Transverse colon (tissue), 4 donors: ENCODE results near the gene FOXA1. TPM values are rescaled to one million over a fixed set of nuclear protein-coding genes. Genes with fewer than 3 reads are reported as not detected.
A peak's percentile ranks its signal among the peaks of the same experiment; 100 is the strongest.

Source experiments
- DNase-seq: peaks from one replicate; pipeline ENCODE4 v3.0.0-alpha.2; 2019
- H3K27ac ChIP-seq, 4 donors: fragments of 200-600 bp; sonication (generic); 2 replicates each; pipeline ENCODE4 v1.5.1; 2016 to 2018; ENCODE audit warnings: inconsistent platforms in 4 of 4
- H3K27me3 ChIP-seq: fragments of 200-600 bp; sonication (generic); 2 replicates; pipeline ENCODE4 v1.5.1; 2017; ENCODE audit warnings: inconsistent platforms
- H3K36me3 ChIP-seq, 4 donors: fragments of 200-600 bp; sonication (generic); 2 replicates each; pipeline ENCODE4 v1.5.1; 2017 to 2019; ENCODE audit warnings: inconsistent platforms in 4 of 4
- H3K4me1 ChIP-seq, 4 donors: fragments of 200-600 bp; sonication (generic); 2 replicates each; pipeline ENCODE4 v1.5.1; 2017 to 2020; ENCODE audit warnings: inconsistent platforms in 4 of 4
- H3K4me3 ChIP-seq, 4 donors: fragments of 200-600 bp; sonication (generic); 1 replicate in 1 of 4; 2 replicates in 3 of 4; pipeline versions ENCODE4 v1.5.1 to v1.6.1; 2017 to 2019; ENCODE audit warnings: inconsistent platforms in 4 of 4
- H3K9me3 ChIP-seq, 2 donors: fragments of 200-600 bp; sonication (generic); 2 replicates each; pipeline ENCODE4 v1.5.1; 2017 to 2019; ENCODE audit warnings: inconsistent platforms in 2 of 2
- CTCF ChIP-seq, 5 experiments: fragments of 200-600 bp in 3 of 5; fragments of 450-650 bp in 2 of 5; sonication (generic) in 3 of 5; IDR thresholded peaks; 1 replicate in 2 of 5; 2 replicates in 3 of 5; pipeline ENCODE4 v1.5.1; 2016 to 2017; ENCODE audit warnings: antibody characterized with exemption in 5 of 5, inconsistent platforms in 3 of 5, mild to moderate bottlenecking in 2 of 5, moderate library complexity in 1 of 5
- EP300 ChIP-seq: sonication (generic); formaldehyde crosslinking; IDR thresholded peaks from one replicate; pipeline ENCODE4 v1.6.1; 2017; ENCODE audit warnings: antibody characterized with exemption, low read depth
- POLR2A ChIP-seq: fragments of 450-650 bp; IDR thresholded peaks from one replicate; pipeline ENCODE4 v1.6.1; 2016; ENCODE audit warnings: antibody characterized with exemption, mild to moderate bottlenecking, moderate library complexity
- POLR2AphosphoS5 ChIP-seq, 3 donors: sonication (generic); formaldehyde crosslinking; IDR thresholded peaks; one replicate each; pipeline ENCODE4 v1.6.1; 2016; ENCODE audit warnings: antibody characterized with exemption in 3 of 3
- WGBS, 2 donors: methylation state at CpG; one replicate each; pipeline ENCODE4 v1.1.5; 2018; ENCODE audit warnings: low coverage in 1 of 2; 5-methylcytosine and 5-hydroxymethylcytosine counted together
- in situ Hi-C, 4 donors: fragments of 200-750 bp; cut with MboI; loops; one replicate each; pipeline versions ENCODE4 v1.15.0 to v1.15.1; 2017; ENCODE audit warnings: low sequenced_read_pairs in 3 of 4, low pct_ligation_motif_present in 1 of 4, low pct_unique_long_range_greater_than_20kb in 1 of 4
- intact Hi-C: fragments of 100-400 bp; cut with DNase I; formaldehyde crosslinking; loops from one replicate; pipeline ENCODE4 v1.15.1; 2023; ENCODE audit warnings: low total_unique reads
- total RNA-seq, 4 donors: library from RNA; depleted of rRNA; stranded (reverse); fragments of >200 nt; gene quantifications; one replicate each; pipeline ENCODE4 v1.1.0, GENCODE V29; 2016

The FOXA1 gene
- total RNA-seq, 4 donors from 2014 or later, result 53.2 to 157 (median 71.4) TPM

- Histone ChIP-seq H3K4me1 (peaks cover 4 to 33% (median 16%) of the 10 kb centered on the region in 4 donors), H3K36me3 (no peaks in the 10 kb centered on the region), H3K27ac (peak overlapping the region; percentile 87 to 94 (median 90)), H3K4me3 (peak overlapping the region in 3 of 4 donors; percentile 57 to 68 (median 66)), H3K9me3 (no peaks in the 10 kb centered on the region), H3K27me3 (peaks cover 100% of the 10 kb centered on the region)
- in situ Hi-C loops, result loop anchor here in 1 of 4 donors (10.0 kb wide), 1 partner anchor 344 kb away; no protein-coding TSS in a partner anchor
- intact Hi-C loops, result no loop called here
- peak; percentile 56 for DNase-seq
- TF ChIP-seq POLR2AphosphoS5 (IDR thresholded peaks at IDR 0.05) (peak in 1 of 3 donors; percentile 75), CTCF (IDR thresholded peaks at IDR 0.05) (no peak), EP300 (no peak), POLR2A (no peak)
- WGBS, 2 donors, result 12 to 15% methylated on average over 4 to 6 of the region's 6 CpGs
Observed at GRCh38 chr14:37588667-37588955, 6.4 kb downstream of the FOXA1 start.

- H3K4me3 ChIP-seq, result peak overlapping the region in 3 of 4 donors; percentile 57 to 68 (median 66)
- H3K9me3 ChIP-seq, result no peaks in the 10 kb centered on the region
- H3K36me3 ChIP-seq, result no peaks in the 10 kb centered on the region
- DNase-seq, result no peak
- TF ChIP-seq EP300, result no peak
- no peak for TF ChIP-seq POLR2AphosphoS5 (IDR thresholded peaks at IDR 0.05)
- peak; percentile 50 for TF ChIP-seq POLR2A
- 7 to 60% methylated on average over 1 to 60 of the region's 63 CpGs for WGBS, 2 donors
- in situ Hi-C loops (loop anchor here in 1 of 4 donors (10.0 kb wide), 1 partner anchor 343 kb away; no protein-coding TSS in a partner anchor), intact Hi-C loops (no loop called here)
- H3K27me3 ChIP-seq, result peaks cover 99% of the 10 kb centered on the region
- H3K4me1 ChIP-seq, result peaks cover 4 to 34% (median 18%) of the 10 kb centered on the region in 4 donors
- peak overlapping the region; percentile 87 to 94 (median 90) for H3K27ac ChIP-seq
Observed at GRCh38 chr14:37587881-37588666, 7.0 kb downstream of the FOXA1 start.

- WGBS, 2 donors, result 0 to 6% methylated on average over 4 of the region's 4 CpGs
- Histone ChIP-seq H3K4me3 (peak overlapping the region in 3 of 4 donors; percentile 57 to 68 (median 66)), H3K9me3 (no peaks in the 10 kb centered on the region), H3K4me1 (peaks cover 4 to 37% (median 18%) of the 10 kb centered on the region in 4 donors), H3K27me3 (peaks cover 97% of the 10 kb centered on the region), H3K27ac (peak overlapping the region; percentile 87 to 94 (median 90)), H3K36me3 (no peaks in the 10 kb centered on the region)
- intact Hi-C loops, result no loop called here
- TF ChIP-seq CTCF (IDR thresholded peaks at IDR 0.05) (no peak), EP300 (no peak), POLR2AphosphoS5 (IDR thresholded peaks at IDR 0.05) (no peak), POLR2A (no peak)
- in situ Hi-C loops, result loop anchor here in 1 of 4 donors (10.0 kb wide), 1 partner anchor 342 kb away; no protein-coding TSS in a partner anchor
- DNase-seq, result no peak
Observed at GRCh38 chr14:37587131-37587803, 7.8 kb downstream of the FOXA1 start.

GRCh38 chr14:37586797-37587130 lies 8.3 kb downstream of the FOXA1 start:
- peaks cover 4 to 37% (median 18%) of the 10 kb centered on the region in 4 donors for H3K4me1 ChIP-seq
- H3K27ac ChIP-seq, result peak overlapping the region; percentile 87 to 94 (median 90)
- peak overlapping the region in 3 of 4 donors; percentile 57 to 68 (median 66) for H3K4me3 ChIP-seq
- in situ Hi-C loops, result loop anchor here in 1 of 4 donors (10.0 kb wide), 1 partner anchor 342 kb away; no protein-coding TSS in a partner anchor
- no peaks in the 10 kb centered on the region for H3K9me3 ChIP-seq
- peaks cover 93% of the 10 kb centered on the region for H3K27me3 ChIP-seq
- TF ChIP-seq EP300 (no peak), POLR2AphosphoS5 (IDR thresholded peaks at IDR 0.05) (no peak), POLR2A (no peak), CTCF (IDR thresholded peaks at IDR 0.05) (no peak)
- intact Hi-C loops, result no loop called here
- 4 to 8% methylated on average over 1 of the region's 1 CpG for WGBS, 2 donors
- DNase-seq, result no peak
- no peaks in the 10 kb centered on the region for H3K36me3 ChIP-seq
